AG10803 (cell line): Measurements from ENCODE around the gene GLP1R.
A peak's percentile ranks its signal among the peaks of the same experiment; 100 is the strongest.
"Not testable (repeated sequence)": the region's sequence is repeated elsewhere in the genome, so short reads cannot be mapped to it uniquely, and the experiment has no call there.

Experiments
- DNase-seq: peaks from one replicate; pipeline ENCODE4 v3.0.0; 2010; ENCODE audit warnings: low read depth
- H3K4me3 ChIP-seq: 2 replicates; pipeline ENCODE4 v1.5.1; 2011; ENCODE audit warnings: mild to moderate bottlenecking, low read length, control low read depth
- TF ChIP-seq, protein P1 (sequence below): conservative IDR thresholded peaks from 2 replicates; pipeline ENCODE4 v1.5.1; 2011; ENCODE audit warnings: mild to moderate bottlenecking, low read length, control low read depth, inconsistent platforms

GLP1R gene

GRCh38 chr6:39118921-39119320 lies 70.3 kb downstream of the GLP1R start:
- TF ChIP-seq, protein P1, sequence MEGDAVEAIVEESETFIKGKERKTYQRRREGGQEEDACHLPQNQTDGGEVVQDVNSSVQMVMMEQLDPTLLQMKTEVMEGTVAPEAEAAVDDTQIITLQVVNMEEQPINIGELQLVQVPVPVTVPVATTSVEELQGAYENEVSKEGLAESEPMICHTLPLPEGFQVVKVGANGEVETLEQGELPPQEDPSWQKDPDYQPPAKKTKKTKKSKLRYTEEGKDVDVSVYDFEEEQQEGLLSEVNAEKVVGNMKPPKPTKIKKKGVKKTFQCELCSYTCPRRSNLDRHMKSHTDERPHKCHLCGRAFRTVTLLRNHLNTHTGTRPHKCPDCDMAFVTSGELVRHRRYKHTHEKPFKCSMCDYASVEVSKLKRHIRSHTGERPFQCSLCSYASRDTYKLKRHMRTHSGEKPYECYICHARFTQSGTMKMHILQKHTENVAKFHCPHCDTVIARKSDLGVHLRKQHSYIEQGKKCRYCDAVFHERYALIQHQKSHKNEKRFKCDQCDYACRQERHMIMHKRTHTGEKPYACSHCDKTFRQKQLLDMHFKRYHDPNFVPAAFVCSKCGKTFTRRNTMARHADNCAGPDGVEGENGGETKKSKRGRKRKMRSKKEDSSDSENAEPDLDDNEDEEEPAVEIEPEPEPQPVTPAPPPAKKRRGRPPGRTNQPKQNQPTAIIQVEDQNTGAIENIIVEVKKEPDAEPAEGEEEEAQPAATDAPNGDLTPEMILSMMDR: no peak

GRCh38 chr6:39124114-39124513 lies 75.5 kb downstream of the GLP1R start:
- no peak for DNase-seq
- TF ChIP-seq, protein P1: no peak
- H3K4me3 ChIP-seq: no peak overlapping the region

More at GRCh38 chr6:39118921-39119320, 70.3 kb downstream of the GLP1R start:
- no peak overlapping the region for H3K4me3 ChIP-seq
- DNase-seq: no peak

GRCh38 chr6:39128106-39128505 lies 79.5 kb downstream of the GLP1R start:
- DNase-seq: peak; percentile 6
- TF ChIP-seq, protein P1: no peak
- H3K4me3 ChIP-seq: no peak overlapping the region

DNA sequence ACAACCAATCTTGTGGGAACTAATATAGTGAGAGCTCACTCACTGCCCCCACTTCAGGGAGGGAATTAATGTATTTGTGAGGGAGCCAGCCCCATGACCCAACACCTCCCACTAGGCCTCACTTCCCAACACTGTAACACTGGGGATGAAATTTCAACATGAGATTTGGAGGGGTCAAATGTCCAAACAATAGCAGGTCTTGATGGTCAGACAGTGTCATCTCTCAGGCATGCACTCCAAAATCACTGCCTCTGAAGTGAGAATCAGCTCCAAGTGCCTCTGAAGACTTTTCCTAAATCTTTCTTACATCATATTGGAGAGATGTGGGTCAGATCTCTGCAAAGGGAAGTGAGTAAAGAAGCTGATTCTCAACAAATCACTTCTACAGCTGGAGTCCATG lies 80.3 kb downstream of the GLP1R start:
- DNase-seq: peak; percentile 3
- H3K4me3 ChIP-seq: no peak overlapping the region
- TF ChIP-seq, protein P1: no peak

GRCh38 chr6:39130691-39131090 lies 82.1 kb downstream of the GLP1R start:
- TF ChIP-seq, protein P1: no peak
- DNase-seq: no peak
- no peak overlapping the region for H3K4me3 ChIP-seq

GRCh38 chr6:39134761-39135160 lies 86.2 kb downstream of the GLP1R start:
- DNase-seq, H3K4me3 ChIP-seq: not testable (repeated sequence)

- not testable (repeated sequence) for DNase-seq, H3K4me3 ChIP-seq
These were observed 87.6 kb downstream of the GLP1R start for GRCh38 chr6:39136207-39136606.

DNA sequence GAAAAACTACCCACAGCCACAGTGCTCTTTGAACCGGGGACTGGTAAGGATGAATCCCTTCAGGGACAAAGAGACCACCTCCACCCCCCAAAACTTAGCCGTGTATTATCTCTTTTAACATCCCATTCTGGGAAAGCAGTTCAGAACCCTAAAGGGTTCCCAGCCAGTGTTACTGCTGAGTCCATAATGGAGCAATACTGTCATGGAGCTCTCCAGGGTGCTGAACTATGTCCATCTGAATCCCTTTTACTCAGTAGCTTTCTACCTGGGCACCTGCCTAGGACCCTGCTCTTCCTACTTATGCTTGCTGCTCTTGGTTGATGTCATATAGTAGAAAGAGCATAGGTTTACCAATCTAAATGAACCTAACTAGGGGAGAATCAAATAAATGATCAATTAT lies 88.7 kb downstream of the GLP1R start:
- TF ChIP-seq, protein P1: no peak
- DNase-seq: peak; percentile 9
- no peak overlapping the region for H3K4me3 ChIP-seq
